AG09309 (cell line): ENCODE results near the gene BEND5.

ENCODE experiments used
- DNase-seq: peaks from one replicate; pipeline ENCODE4 v3.0.0-alpha.2; 2010; ENCODE audit warnings: low read depth
- H3K4me3 ChIP-seq: 2 replicates; pipeline ENCODE4 v1.5.1; 2011; ENCODE audit warnings: mild to moderate bottlenecking, low read depth, low read length, moderate library complexity; ENCODE audit not compliant: control insufficient read depth
- TF ChIP-seq, protein P1 (sequence below): IDR thresholded peaks from 2 replicates; pipeline ENCODE4 v1.5.1; 2011; ENCODE audit warnings: mild to moderate bottlenecking, low read depth, low read length, inconsistent platforms; ENCODE audit not compliant: insufficient read depth, control insufficient read depth; ENCODE audit errors: missing control alignments

The BEND5 gene

DNA sequence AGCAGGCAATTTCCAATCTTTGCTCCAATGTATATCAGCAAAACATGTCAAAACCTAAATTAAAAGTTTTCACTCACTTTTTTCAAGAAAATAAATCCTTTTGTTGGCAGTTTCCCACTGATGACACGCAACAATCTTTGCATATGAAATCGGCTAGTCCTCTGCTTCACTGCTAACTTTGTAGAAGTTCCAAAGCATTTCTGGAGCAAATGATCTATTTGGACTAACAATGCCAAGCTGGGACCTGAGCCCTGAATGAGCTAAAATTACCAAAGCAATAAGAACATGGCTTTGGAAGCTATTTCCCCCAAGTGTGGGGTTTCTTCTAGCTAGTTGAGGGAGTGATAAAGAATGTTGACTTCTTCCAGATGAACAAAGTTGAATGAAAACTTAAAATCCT, 5.1 kb downstream of the BEND5 start:
- no peak overlapping the region for H3K4me3 ChIP-seq
- DNase-seq: no peak
- TF ChIP-seq, protein P1, sequence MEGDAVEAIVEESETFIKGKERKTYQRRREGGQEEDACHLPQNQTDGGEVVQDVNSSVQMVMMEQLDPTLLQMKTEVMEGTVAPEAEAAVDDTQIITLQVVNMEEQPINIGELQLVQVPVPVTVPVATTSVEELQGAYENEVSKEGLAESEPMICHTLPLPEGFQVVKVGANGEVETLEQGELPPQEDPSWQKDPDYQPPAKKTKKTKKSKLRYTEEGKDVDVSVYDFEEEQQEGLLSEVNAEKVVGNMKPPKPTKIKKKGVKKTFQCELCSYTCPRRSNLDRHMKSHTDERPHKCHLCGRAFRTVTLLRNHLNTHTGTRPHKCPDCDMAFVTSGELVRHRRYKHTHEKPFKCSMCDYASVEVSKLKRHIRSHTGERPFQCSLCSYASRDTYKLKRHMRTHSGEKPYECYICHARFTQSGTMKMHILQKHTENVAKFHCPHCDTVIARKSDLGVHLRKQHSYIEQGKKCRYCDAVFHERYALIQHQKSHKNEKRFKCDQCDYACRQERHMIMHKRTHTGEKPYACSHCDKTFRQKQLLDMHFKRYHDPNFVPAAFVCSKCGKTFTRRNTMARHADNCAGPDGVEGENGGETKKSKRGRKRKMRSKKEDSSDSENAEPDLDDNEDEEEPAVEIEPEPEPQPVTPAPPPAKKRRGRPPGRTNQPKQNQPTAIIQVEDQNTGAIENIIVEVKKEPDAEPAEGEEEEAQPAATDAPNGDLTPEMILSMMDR: no peak

DNA sequence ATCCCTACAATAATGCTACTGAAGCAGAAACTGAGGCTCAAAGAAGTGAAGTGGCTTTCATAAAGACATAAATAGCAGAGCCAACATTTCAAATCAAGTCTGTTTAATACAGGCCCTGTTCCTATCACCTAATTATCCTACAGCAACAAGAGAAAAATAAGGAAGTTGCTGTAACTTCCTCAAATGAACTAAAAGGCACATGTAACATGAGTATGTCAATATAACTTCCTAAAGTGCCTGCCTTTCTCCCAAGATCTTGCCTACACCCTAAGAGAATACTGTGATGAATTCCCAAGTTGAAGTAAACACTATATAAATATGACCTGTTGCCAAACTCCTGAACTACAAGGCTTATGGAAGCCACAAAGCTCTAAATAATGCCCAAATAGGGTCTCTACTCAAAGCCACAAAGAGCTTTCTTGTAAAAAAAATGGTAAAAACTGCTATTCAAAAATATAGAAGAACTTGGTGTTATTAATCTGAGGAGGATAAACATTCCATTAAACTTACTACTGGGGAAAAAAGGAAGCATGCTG, 8.6 kb downstream of the BEND5 start:
- TF ChIP-seq, protein P1: no peak
- no peak for DNase-seq
- no peak overlapping the region for H3K4me3 ChIP-seq

DNA sequence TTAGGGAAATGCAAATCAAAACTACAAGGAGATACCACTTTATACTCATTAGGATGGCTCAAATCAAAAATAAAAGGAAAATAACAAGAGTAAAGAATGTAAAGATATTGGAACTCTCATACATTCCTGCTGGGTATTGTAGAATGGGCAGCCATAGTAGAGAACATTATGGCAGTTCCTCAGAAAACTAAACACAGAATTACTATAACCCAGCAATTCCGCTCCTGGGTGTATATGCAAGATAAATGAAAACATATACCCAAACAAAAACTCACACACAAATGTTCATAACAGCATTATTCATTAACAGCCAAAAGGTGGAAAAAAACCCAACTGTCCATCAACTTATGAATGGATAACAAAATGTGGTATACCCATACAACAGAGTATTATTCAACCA, 11.4 kb downstream of the BEND5 start:
- TF ChIP-seq, protein P1: no peak
- no peak overlapping the region for H3K4me3 ChIP-seq
- no peak for DNase-seq

DNA sequence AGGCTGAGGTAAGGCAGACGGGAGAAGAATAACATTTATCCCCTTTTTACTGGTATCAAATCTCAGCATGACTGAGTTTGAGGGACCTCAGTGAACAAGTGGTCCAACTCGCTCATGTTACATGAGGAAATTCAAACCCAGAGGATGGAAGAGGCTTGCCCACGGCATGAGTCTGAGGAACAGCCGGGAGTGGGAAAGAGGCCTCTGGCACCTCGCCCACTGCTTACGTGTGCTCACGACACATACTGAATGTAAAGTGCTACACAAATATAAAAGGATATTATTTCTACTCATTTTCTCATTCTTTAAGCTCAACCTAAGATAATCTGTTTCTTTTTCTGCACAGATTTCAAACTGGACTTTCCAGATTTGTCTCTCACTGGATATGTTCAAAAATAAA, 14.7 kb downstream of the BEND5 start:
- no peak for DNase-seq
- no peak overlapping the region for H3K4me3 ChIP-seq
- TF ChIP-seq, protein P1: no peak

DNA sequence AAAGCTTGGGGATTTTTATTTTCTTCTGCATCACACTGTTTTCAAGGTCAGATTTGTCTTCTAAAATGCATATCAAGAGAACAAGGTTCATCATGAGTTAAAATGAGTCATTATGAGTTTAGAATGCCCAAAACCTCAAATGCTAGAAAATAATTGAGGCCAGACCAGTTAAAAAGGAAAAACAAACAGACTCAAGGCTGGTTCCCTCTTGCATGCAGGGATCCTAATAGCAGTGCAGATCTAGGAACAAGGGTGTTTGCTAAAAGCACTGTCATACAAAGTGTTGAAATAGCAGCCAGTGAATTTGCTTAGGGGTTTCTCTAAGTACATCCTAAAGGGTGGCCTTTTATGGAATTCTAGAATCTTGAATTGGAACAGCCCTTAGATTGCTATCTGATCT, 15.3 kb downstream of the BEND5 start:
- TF ChIP-seq, protein P1: no peak
- DNase-seq: peak; percentile 1
- no peak overlapping the region for H3K4me3 ChIP-seq

DNA sequence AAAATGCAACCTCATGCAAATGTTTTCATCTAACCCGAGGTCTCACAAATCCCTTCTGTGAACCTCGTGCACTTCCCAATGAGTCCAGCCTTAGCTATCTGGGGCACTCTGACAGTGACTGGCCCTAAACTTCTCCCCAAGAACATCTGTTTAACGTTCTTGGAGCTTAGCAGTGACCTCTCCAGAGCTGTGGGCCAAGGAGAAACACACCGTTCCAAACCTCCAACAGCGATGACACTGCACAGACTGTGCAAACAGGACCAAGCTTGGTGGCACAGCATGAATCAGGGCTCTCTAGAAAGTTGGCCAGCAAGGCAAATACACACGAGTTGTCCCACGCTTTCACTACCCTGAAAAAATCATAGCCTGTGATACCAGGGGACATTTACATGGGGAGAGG, 15.8 kb downstream of the BEND5 start:
- TF ChIP-seq, protein P1: no peak
- H3K4me3 ChIP-seq: no peak overlapping the region
- no peak for DNase-seq

DNA sequence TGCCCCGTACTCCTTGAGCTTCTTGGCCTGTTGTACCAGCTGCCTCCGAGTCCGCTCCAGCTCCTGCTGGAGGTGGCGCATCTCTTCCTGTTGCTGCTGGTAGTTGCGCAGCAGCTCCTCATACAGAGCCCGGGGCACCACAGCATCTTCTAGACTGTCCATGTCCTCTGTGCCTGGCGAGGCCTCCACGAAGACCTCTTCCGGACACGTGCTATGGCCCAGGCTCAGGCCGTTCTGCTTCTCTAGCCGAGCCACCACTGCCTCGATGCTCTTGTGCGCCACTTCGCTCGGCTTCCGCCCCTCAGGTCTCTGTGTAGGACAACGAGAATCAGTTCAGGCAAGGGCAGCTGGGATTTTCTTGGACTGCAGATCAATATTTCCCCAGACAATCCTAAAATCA, 17.7 kb downstream of the BEND5 start:
- no peak for DNase-seq
- no peak overlapping the region for H3K4me3 ChIP-seq
- TF ChIP-seq, protein P1: no peak
